GM21360 (cell line): ENCODE measurements around the gene ETFA.
"Not testable (repeated sequence)": the region's sequence is repeated elsewhere in the genome, so short reads cannot be mapped to it uniquely, and the experiment has no call there.

Experiments
- ATAC-seq: cut with Tn5 transposase; IDR thresholded peaks from one replicate; pipeline ENCODE4 v1.9.1; 2021; ENCODE audit warnings: mild to moderate bottlenecking, moderate library complexity; ENCODE audit not compliant: unreplicated experiment

ETFA gene

GRCh38 chr15:76327191-76328105 lies 16.2 kb upstream of the ETFA start:
- no peak for ATAC-seq

GRCh38 chr15:76325704-76326103 lies 14.4 kb upstream of the ETFA start:
- ATAC-seq, result no peak

GRCh38 chr15:76324066-76324465 lies 12.8 kb upstream of the ETFA start:
- no peak for ATAC-seq

- ATAC-seq, result no peak
Measured at GRCh38 chr15:76321602-76322001, 10.3 kb upstream of the ETFA start.

- ATAC-seq, result no peak
Measured at GRCh38 chr15:76321171-76321570, 9.9 kb upstream of the ETFA start.

- no peak for ATAC-seq
Measured at GRCh38 chr15:76320012-76320411, 8.7 kb upstream of the ETFA start.

GRCh38 chr15:76313731-76314130 lies 2.5 kb upstream of the ETFA start:
- no peak for ATAC-seq

- ATAC-seq, result not testable (repeated sequence)
Measured at GRCh38 chr15:76313175-76313567, 1.9 kb upstream of the ETFA start.

GRCh38 chr15:76312540-76313174 lies 1.4 kb upstream of the ETFA start:
- ATAC-seq, result no peak

GRCh38 chr15:76310475-76311099 lies 682 bp downstream of the ETFA start:
- ATAC-seq, result peak; percentile 4

GRCh38 chr15:76309601-76310330 lies 1.5 kb downstream of the ETFA start:
- ATAC-seq, result no peak

- no peak for ATAC-seq
Measured at GRCh38 chr15:76303909-76304308, 7.4 kb downstream of the ETFA start.

GRCh38 chr15:76299786-76300185 lies 11.5 kb downstream of the ETFA start:
- no peak for ATAC-seq

GRCh38 chr15:76298986-76299385 lies 12.3 kb downstream of the ETFA start:
- no peak for ATAC-seq

- ATAC-seq, result not testable (repeated sequence)
Measured at GRCh38 chr15:76297951-76298350, 13.3 kb downstream of the ETFA start.

GRCh38 chr15:76296849-76297248 lies 14.4 kb downstream of the ETFA start:
- ATAC-seq, result no peak

GRCh38 chr15:76294463-76294862 lies 16.8 kb downstream of the ETFA start:
- not testable (repeated sequence) for ATAC-seq

GRCh38 chr15:76293361-76293760 lies 17.9 kb downstream of the ETFA start:
- no peak for ATAC-seq

- no peak for ATAC-seq
Measured at GRCh38 chr15:76289582-76289981, 21.7 kb downstream of the ETFA start.

- peak; percentile 54 for ATAC-seq
Measured at GRCh38 chr15:76286271-76286879, 24.9 kb downstream of the ETFA start.
